Central memory CD4-positive, alpha-beta T cell (primary cell): Measurements from ENCODE around the gene NPAS2.

ENCODE experiments used
- DNase-seq: peaks from one replicate; pipeline ENCODE4 v3.0.0; 2022

The NPAS2 gene

DNA sequence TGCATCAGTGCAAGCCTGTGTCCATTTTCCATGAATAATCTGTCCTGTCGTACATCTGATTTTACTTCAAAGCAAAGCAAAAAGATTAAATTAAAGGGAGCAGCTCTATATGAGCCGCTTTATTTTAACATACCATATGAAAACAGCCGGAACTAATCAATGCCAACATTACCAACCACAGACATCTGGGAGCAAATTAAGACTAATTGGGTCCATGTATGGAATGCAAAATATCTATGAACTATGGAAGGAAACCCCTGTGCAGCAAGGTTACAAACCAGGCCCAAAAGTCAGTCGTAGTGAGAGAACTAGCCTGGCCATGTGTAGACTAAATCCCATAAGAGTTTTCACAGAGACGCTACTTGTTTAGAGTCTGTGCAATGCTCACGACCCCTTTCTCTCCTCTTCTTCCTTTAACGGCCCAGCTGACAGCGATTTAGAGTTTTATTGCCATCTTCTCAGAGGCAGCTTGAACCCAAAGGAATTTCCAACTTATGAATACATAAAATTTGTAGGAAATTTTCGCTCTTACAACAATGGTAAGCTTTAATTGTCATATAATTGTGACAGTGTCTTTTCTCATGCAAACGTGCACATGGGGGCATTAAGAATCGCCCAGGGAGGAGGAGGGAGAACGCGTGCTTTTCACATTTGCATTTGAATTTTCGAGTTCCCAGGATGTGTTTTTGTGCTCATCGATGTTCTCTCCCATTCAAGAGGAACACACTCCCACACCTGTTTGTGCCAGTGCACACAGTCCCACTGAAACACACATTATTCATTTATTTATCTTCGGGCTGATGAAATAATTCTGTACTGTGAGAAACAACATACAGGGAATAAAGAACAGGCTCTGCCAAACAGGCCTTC, 129.2 kb downstream of the NPAS2 start:
- no peak for DNase-seq

DNA sequence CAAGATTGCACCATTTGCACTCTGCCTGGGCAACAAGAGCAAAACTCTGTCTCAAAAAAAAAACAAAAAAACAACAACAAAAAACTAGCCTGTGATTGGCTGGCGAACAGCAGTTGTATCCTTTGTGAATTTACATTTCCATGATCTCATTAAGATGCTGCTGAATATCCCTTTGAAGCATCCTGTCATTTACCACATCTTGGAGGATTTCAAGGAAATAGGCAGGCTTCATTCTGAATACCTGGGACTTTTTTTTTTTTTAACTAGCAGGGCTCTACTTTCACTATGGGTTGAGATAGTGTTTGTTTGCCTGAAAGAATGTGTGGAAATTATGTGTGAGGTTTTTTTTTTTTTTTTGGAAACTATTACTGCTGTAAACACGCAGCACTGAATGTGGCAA, 132.6 kb downstream of the NPAS2 start:
- DNase-seq, result no peak

DNA sequence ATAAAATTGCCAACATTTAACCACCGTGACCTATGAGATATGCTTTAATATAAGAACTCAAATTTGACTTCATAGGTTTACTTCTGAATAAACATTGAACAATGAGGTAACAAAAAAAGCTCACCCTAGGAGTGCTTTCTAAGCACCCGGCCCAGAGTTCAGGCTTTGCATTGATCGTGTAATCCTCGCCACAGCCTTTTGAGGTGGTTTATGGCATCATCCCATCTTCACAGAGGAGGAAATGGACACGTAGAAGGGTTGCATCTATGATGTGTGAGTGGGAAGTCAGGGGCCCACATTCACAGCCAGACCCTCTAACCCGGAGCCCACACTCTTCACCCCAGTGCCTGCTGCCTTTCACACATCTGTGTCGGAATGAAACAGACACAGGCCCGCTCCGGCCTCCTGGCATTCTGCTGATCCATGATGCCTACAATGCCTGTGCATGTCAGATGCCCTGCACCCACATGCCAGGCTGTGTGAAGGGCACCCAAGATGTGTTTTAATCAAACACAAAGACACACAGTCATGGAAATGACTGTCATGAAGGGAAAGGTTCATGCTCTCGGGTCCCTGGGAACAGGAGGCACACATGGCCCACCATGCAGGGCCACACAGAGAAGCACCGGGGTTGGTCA, 133.6 kb downstream of the NPAS2 start:
- no peak for DNase-seq

DNA sequence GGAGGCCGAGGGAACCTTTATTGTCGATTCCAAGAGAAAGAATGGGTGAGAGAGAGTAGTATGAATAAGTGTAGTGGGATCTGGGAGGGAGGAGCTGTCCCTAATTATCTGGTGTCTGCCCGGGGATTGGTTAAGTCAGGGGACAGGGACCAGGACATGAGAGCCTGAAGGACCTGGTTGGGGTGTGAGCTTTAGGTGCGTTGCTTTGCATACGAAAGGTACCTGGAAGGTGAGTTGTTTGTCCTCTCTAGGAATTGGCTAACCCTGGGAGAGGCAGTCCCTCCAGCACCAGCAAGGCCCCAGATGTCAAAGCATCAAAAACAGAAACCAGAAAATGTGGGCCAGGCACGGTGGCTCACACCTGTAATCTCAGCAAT, 134.1 kb downstream of the NPAS2 start:
- DNase-seq, result no peak

DNA sequence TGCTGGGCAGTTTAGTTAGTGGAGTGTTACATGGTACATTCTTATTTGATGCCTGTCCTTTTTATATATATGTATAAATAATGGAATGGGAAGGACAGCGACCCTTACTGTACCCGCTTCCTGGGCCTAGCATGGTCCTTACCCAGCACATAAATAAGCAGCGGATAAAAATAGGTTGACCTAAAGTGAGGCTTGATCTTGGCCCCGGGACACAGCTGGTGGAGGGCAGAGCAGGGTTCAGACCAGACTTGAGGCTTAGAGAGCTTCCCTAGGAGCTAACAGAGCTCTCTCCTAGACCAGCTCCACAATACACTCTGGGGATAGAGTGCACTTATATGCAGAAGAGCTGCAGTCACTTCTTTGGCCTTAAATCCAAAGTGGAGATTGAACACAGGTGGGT, 135.3 kb downstream of the NPAS2 start:
- DNase-seq, result no peak

DNA sequence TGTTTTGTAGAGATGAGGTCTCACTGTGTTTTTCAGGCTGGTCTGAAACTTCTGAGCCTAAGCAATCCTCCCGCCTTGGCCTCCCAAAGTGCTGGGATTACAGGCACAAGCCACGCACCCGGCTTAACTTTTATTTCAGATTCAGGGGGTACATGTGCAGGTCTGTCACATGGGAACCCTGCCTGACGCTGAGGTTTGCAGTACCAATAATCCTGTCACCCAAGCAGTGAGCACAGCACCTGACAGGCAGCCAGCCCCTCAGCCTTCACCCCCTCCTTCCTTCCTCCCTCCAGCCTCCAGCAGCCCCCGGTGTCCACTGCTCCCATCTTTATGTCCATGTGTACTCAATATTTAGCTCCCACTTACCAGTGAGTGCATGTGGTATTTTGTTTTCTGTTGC, 136.1 kb downstream of the NPAS2 start:
- DNase-seq, result no peak

DNA sequence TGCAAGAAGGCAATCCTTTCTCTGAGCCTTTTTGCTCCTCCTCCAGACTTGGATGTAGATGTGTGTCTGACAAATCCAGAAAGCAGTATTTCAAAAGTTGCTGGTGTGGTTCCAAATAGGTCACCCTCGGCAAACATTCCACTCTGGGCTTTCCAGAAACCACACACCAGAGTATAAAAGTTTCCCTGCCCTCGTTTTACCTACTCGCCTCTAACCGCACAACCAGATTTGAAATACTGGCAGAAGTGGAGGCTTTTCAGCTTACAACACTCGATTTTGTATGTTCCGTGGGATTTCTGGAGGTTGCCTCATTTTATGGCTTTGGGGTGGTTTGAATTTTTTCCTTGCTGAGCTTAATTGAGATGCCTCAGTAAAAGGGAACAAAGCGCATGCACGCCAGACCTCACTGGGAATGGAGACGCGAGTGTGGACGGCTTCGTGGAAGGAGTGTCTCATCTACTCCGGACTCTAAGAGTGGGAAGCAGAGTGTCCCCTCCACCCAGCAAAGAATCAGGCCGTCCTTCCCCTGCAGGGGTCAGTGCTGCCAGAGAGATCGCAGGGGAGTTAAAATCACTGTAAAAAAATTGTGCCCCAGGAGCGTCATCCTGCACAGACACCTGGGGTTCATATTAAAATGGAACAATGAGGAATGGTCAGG, 138.2 kb downstream of the NPAS2 start:
- DNase-seq, result no peak

DNA sequence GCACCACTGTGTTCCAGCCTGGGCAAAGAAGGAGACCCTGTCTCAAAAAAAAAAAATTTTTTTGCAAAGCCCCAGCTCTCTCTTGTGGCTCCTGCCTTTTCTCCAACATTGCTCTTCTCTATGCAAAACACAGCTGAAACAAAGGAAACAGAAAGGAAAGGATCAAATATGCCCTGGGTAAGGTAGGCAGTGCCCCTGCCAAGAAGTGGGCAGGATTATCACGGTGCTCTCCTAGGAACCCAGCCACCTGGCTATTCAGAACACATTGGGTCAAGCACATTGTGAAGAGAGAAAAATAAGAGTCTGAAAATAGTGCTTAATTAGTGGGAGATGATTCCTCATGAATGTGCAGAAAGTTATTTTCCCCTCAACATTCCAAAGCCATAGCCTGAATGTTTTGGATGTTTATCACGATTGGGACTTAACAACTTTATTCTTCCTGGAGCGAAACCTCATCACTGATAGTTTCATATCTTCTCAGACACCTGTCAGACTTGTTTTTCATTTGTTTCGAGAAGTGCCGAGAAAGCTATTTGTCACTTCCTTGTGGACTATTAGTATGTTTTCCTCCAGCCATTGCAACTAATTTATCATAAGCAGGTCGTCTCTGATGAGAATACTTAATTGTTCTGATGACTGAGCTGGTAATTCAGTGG, 139.4 kb downstream of the NPAS2 start:
- DNase-seq, result no peak

DNA sequence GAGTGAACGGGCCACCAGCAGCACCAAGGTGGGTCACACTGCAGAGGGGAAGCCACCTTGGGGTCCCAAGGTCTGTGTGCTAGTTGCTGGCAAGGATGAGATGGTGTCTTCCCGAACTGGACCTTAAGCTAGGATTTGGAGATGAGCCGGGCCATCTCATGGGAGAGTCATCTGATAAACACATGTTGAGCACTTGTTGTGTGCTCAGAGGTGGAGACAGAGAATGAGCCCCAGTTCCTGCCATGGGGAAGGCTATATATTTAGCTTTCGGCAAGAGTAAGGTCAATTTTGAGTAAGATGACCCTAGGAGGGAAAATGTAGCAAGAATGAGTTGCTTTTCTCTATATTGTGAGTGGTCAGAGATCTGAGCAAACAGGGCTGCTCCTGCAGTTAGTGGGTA, 140.7 kb downstream of the NPAS2 start:
- no peak for DNase-seq

DNA sequence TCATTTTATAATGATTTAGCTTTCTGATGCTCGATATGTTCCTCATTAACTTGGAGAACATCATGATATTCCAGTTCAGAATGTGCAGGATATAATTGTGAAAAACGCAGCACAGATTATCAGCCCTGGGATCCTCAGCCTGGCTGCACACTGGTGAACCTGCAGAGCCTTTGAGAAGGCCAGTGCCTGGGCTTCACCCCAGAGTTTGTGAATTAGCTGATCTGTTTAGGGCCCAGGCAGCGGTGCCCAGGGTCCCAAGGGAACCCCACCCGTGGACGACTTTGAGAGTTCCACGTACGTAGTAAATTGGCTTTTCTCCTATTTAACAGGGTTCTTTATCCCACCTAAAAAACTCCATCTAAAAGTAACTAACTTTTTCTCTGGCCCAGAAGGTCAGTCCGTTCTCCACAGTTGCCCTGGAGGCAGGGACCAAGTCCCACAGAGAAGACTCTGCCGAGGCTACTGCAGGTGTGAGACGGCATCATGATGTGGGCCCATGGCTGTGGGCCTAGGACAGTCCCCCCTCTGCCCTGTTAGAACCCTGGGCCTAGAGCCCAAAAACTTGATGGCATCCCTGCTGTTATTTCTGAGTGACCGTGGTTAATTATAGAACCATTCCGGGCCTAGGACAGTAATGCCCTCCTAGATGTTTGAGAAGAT, 142.6 kb downstream of the NPAS2 start:
- DNase-seq, result no peak

DNA sequence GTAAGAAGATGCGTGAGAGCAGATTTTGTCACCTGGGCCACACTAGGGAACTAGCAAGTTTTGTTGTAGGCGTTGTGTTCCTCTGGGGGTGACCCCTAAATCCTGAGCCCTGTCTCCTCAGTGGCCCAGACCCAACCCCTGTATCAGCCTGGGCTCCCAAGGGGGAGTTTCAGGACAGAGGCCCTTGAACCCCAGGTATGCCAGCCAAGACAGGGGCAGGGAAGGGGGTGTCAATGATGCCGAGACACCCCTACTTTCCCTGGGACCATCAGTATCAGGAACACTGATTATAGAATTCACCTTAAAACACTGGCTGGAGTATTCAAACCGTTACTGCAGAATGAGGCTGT, 143.1 kb downstream of the NPAS2 start:
- DNase-seq, result no peak

DNA sequence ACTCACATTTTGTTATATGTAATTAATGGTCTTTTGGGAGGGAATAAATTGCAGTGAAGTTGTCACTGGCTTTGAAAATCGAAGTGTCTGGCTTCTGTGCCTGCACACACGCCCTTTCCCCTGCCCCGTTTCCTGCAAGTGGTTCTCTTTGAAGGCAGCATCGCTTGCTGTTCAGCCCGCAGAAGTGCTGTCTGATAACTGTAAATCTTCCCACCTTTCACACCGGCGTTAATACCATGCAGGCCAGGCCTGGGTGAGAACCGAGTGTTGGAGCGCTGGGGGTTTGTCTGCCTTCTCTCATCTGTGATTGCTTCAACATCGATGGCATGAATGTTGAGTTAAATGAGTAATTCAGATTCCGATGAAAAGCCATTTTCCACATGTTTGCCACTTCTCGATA, 144.3 kb downstream of the NPAS2 start:
- DNase-seq, result peak; percentile 4

DNA sequence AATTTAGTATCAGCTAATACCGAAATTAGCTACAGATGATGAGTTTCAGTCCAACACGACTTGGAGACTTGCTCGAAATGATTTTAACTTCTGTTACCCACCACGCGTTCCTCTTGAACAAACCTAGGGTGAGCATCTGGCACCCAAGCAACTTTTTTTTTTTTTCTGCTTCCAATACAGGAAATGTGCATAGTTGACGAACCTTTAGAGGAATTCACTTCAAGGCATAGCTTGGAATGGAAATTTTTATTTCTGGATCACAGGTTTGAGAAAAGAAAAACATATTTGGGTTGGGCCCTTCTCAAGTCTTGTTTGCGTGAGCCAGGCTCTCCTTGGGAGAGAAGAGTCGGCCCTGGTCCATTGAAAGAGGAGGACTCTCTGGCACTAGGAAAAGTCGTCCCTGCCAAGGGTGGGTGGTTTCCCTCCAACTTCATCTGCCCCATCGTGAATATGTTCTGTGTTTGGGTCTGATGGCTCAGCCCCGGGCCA, 144.8 kb downstream of the NPAS2 start:
- no peak for DNase-seq

DNA sequence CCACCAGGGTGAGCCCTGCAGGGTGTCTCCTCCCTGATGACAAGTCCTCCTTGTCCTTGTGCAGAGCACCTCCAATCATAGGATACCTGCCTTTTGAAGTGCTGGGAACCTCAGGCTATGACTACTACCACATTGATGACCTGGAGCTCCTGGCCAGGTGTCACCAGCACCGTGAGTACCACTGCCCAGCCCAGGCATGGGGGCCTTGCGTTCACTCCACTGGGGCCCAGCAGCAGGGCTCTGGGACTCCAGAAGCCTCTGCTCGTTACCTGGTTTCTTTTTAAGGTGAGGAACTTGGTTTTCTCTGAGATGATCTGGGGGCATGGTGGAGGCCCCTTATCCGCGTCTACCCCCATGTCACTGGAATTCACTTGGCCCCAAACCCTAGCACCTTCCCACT, 145.7 kb downstream of the NPAS2 start:
- no peak for DNase-seq

DNA sequence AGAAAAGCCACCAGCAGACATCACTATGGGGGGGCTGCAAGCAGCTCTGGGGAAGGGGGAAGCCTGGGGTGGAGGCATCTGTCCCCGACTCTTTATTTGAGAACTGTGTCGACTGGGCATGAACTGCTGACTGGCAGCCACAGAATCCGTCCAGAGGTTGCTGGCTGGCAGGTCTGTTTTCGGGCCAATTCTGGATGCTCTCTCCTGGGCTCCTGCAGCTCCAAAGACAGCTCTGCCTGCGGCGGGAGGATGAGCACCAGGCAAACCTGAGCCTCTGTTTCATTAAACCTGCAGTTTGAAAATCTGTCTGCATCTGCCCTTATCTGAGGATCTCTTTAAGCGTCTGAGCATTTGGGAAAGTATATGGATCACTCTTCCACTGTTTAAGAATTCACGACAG, 147.8 kb downstream of the NPAS2 start:
- DNase-seq, result no peak

DNA sequence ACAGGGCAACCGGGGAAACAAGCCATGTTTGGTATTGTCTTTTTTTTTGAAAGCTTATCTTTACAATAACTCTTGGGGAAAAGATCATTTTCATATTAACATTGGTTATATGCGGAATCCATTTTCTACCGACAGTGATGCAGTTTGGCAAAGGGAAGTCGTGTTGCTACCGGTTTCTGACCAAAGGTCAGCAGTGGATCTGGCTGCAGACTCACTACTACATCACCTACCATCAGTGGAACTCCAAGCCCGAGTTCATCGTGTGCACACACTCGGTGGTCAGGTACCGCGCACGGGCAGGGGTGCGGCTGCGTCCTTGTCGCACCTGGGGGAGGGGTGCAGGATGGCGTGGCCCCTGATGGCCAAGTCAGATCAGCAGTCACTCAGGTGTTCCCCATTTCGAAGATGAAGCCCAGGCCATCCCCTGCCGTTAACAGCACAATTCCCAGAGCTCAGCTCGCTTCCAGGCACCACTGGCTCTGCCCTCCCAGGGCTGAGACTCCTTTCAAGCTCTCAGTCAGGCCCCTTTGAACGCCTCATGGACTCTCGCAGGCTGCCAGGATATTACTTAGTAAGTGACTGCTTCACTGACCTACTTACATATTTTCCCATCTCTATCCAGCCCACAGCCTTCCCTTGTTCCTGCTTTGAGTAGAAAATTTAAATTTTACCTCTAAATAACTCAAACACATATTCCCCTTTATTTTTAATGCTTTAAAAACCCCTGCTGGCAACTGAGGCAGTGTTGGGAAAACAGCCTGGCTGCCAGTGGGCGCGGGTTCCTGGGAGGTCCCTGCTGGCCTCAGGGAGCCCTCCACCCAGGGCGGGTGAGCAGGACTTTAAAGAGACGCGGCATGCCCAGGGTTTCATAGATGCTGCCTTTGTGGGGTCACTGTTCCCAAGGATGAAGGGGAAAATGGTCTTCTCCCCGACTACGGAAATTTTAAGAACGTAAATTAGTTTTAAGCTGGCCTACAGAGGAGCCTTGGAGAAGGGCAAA, 148.5 kb downstream of the NPAS2 start:
- no peak for DNase-seq

DNA sequence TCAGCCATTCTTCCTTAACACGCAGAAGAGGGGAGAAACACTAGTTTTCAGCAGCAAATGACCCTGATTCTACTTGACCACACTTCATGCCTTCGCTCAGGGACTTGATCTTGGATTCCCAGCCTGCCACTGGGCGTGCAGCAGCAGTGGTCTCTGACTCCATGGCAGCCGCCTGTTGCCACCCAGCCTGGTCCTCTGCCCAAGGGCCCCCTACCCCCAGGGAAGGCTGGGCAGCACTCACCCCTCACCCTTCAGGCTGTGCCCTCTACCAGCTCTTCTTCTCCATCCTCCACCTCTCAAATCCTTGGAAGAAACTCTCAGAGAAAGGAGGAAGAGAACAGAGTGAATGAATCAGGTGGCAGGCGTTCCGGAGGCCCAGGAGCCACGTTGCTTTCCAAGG, 150.1 kb downstream of the NPAS2 start:
- DNase-seq, result no peak

DNA sequence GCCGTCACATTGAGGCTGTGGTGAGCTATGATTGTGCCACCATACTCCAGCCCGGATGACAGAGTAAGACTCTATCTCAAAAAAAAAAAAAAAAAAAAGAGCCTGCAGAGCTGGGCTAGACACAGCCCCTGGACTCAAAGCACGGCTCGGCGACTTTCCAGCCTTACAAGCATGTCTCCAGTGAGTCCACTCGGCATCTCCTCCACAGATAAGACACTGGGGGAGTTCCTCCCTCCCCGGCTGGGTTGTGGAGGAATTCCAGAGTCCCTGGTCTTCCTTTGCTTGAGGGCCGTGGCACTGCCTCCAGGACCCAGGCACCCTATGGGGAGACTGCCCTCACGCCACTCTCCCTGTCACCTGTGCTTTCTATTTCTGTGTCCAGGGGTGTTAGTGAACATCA, 151.3 kb downstream of the NPAS2 start:
- no peak for DNase-seq

DNA sequence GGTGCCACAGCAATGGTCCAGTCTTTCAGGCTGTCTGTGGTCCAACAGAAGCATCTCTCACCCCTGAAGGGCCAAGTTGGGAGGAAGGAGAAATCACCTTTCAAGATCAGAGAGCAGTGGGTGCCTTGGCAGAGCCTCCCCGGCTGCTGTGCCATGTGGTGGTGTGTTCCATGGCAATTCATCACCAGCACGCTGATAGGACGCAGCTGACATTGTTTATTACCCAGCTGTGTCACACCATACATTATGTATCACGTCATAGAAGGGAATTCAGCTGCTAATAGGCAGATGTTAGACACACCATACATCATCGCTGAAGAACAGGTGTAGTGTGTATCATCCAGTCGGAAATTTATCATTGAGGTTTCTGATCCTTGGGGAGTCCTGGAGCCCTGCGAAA, 152.5 kb downstream of the NPAS2 start:
- no peak for DNase-seq

DNA sequence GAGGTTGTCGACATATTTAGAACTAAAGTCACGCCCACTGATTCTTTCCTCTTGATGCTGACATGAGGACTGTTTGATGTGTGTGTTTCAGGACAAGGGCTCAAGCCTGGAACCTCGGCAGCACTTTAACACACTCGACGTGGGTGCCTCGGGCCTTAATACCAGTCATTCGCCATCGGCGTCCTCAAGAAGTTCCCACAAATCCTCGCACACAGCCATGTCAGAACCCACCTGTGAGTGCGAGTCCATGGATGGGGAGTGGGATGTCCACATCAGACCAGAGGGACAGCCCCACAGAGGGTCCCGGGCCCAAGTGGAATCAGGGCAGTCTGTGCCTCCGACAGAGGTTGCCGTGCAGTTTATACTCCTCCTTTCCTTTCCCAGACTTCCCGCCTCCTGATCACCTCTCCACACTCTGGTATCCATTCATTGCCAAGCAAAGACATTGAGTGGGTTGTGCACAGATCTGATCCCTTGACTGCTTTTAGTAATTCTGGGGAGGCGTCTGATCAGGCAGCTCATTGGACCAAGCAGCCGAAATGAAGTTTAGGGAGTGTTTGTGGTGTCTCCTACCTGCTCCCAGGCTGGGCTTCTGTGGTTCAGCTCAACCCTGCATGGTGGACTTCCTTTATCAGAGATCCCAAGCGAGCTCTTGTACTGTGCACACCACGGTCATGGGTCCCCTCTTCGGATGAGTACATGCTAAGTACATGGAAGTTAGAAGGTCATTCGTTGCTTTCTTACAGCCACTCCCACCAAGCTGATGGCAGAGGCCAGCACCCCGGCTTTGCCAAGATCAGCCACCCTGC, 155.0 kb downstream of the NPAS2 start:
- DNase-seq, result no peak

DNA sequence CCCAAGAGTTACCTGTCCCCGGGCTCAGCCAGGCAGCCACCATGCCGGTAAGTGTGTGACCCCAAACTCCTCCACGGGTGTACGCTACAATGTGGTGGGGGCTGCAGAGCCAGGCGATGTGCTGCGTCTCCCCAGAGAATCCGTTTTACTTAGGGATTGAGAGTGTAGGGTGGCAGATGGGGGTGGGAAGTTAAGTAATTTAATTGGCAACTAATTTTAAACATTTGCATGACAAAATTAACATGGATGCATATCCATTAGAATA, 155.5 kb downstream of the NPAS2 start:
- DNase-seq, result no peak
